Left ventricle myocardium inferior (tissue), 1 donor: ENCODE results near the gene CPA5. TPM values are rescaled to one million over a fixed set of nuclear protein-coding genes. Genes with fewer than 3 reads are reported as not detected.

Source experiments
- DNase-seq: peaks from one replicate; pipeline ENCODE4 v3.0.0-alpha.2; 2020
- H3K27ac ChIP-seq: fragments of 200-600 bp; replicated peaks from 2 replicates; pipeline ENCODE4 v1.8.0; 2021
- H3K27me3 ChIP-seq: fragments of 200-600 bp; 2 replicates; pipeline ENCODE4 v1.8.0; 2021; ENCODE audit warnings: low read depth
- H3K36me3 ChIP-seq: fragments of 200-600 bp; 2 replicates; pipeline ENCODE4 v1.8.0; 2021
- H3K4me1 ChIP-seq: fragments of 200-600 bp; 2 replicates; pipeline ENCODE4 v1.8.0; 2021
- H3K4me3 ChIP-seq: fragments of 200-600 bp; 2 replicates; pipeline ENCODE4 v1.8.0; 2021; ENCODE audit warnings: mild to moderate bottlenecking, moderate library complexity
- H3K9me3 ChIP-seq: fragments of 200-600 bp; replicated peaks from 2 replicates; pipeline ENCODE4 v1.8.0; 2021
- intact Hi-C: fragments of 100-400 bp; cut with micrococcal nuclease; formaldehyde crosslinking; loops from one replicate; pipeline ENCODE4 v1.11.0; 2022
- total RNA-seq: library from RNA; stranded (reverse); fragmentation: NEBNext Ultra II Directional; extraction: Animal tissue kit (Norgen Biotek cat#: 25700); gene quantifications from one replicate; pipeline ENCODE4 v1.2.1, GENCODE V29; 2021
- TF ChIP-seq, protein P1 (sequence below): fragments of 200-600 bp; IDR thresholded peaks from 2 replicates; pipeline ENCODE4 v1.8.0; 2021; ENCODE audit warnings: antibody characterized with exemption, mild to moderate bottlenecking, borderline replicate concordance
- donor health status: DM: no; HTN: yes; CAD: no; lungs with severe emphysema.

Gene CPA5
- total RNA-seq, 1 donor from 2014 or later: not detected

DNA sequence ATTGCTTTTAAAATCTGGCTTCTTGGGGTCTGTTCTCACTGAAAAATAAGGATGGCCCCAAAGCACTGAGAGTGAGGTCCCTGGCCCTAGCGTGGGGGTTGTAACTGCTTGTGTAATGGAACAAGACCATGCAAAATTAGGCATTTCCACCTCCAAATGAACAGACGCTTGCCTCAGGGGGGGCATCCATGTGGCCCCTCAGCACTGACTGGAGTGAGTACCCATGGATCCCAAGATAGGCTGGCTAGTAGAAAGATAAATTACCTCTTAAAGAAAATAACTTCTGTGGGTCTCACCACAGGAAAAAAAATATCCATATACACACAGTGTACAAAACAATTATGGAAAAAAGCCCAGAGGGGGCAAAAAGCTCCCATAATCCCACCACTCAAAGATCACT is 20.5 kb downstream of the CPA5 start:
- no peak for DNase-seq
- Histone ChIP-seq H3K27ac (no peak overlapping the region), H3K9me3 (peaks cover 10% of the 10 kb centered on the region), H3K4me3 (no peak overlapping the region), H3K36me3 (no peaks in the 10 kb centered on the region), H3K27me3 (no peaks in the 10 kb centered on the region), H3K4me1 (peaks cover 11% of the 10 kb centered on the region)
- TF ChIP-seq, protein P1, sequence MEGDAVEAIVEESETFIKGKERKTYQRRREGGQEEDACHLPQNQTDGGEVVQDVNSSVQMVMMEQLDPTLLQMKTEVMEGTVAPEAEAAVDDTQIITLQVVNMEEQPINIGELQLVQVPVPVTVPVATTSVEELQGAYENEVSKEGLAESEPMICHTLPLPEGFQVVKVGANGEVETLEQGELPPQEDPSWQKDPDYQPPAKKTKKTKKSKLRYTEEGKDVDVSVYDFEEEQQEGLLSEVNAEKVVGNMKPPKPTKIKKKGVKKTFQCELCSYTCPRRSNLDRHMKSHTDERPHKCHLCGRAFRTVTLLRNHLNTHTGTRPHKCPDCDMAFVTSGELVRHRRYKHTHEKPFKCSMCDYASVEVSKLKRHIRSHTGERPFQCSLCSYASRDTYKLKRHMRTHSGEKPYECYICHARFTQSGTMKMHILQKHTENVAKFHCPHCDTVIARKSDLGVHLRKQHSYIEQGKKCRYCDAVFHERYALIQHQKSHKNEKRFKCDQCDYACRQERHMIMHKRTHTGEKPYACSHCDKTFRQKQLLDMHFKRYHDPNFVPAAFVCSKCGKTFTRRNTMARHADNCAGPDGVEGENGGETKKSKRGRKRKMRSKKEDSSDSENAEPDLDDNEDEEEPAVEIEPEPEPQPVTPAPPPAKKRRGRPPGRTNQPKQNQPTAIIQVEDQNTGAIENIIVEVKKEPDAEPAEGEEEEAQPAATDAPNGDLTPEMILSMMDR: no peak
- intact Hi-C loops: no loop called here

DNA sequence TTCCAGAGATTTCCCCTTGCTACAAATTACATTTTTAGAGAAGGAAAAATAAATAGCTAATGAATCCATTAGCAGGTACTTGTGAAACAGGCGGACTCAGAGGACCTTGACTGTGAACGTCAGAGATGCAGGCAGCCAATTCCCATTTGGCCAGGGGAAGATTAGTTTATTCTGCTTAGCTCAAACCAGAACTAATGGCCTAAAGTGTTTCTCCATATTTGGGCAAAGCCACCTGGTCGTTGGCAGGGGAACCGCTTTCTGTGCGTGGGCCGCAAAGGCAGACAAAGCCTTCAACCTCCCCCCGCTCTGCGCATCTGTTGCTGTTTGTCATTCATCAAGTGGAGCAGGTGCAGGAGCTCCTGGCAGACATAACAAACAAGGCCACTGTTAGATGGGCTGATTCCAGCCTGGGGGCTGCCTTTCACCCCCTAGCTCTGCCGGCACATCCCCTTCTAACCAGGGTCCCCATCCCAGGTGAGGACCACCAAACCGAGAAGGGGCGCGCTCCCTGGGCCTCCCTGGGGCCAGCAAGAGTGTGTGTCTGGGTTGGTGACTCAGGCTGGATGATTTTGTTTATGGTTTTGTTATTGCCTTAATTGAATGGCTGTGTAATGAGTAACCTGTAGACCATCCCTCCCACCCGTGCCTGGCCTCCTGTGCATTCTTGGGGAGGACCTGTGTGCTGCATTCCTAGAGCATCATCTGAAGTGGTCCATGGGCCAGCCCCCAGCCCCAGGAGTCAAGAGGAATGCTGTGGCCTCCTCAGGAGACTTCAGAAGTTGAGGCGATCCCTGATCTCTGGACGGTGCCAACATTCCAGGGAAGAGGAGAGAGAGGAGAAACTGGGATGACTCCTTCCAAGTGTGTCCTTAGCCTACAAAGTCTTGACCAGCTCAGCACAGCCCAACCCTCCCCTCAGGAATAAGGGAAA is 21.2 kb downstream of the CPA5 start:
- Histone ChIP-seq H3K9me3 (peaks cover 3% of the 10 kb centered on the region), H3K36me3 (no peaks in the 10 kb centered on the region), H3K4me3 (no peak overlapping the region), H3K4me1 (peaks cover 18% of the 10 kb centered on the region), H3K27me3 (no peaks in the 10 kb centered on the region), H3K27ac (no peak overlapping the region)
- TF ChIP-seq, protein P1: no peak
- intact Hi-C loops: no loop called here
- no peak for DNase-seq

DNA sequence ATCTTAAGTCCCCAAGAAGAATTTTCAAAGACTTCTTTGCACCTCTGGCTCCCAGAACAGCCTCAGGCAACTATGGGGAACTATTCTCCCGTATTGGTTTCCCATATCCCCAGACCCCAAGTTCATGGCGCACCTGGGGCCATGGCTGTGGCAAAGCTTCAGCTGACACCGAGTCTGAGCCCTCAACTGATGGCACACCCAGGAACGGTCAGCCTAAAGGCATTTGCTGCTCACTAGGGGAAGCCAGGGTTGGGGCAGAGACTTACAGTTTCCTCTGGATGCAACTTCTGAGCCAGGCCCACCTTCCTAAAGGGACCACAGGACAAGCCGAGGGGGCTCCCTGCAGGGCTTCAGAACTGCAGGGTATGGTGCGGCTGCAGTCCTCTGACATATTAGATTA is 21.9 kb downstream of the CPA5 start:
- H3K4me3 ChIP-seq: no peak overlapping the region
- no peaks in the 10 kb centered on the region for H3K36me3 ChIP-seq
- H3K27ac ChIP-seq: no peak overlapping the region
- TF ChIP-seq, protein P1: no peak
- no peaks in the 10 kb centered on the region for H3K27me3 ChIP-seq
- H3K4me1 ChIP-seq: peaks cover 22% of the 10 kb centered on the region
- intact Hi-C loops: no loop called here
- H3K9me3 ChIP-seq: no peaks in the 10 kb centered on the region
- no peak for DNase-seq

DNA sequence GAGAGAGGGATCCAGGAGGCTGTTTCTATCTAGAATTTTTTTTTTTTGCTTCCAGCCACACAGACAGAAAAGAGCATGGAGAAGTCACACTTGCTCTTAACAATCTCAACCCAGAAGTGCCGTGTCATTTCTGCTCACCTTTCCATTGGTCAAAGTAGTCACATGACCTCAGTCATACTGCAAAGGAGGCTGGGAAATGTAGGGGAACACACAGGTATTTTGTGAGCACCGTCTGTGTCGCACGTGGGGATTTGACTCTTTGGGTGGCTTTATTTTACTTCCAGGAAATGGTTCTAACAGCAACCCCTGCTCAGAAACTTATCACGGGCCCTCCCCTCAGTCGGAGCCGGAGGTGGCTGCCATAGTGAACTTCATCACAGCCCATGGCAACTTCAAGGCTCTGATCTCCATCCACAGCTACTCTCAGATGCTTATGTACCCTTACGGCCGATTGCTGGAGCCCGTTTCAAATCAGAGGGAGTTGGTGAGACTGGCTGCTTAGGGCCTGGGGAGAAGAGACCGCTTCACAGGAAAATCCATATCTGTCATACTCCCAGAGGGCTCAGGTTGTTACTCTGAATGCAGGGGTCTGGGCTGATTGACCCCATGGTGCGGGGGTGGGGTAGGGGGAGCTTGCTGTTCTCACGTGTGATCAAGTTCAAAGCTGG is 22.6 kb downstream of the CPA5 start:
- Histone ChIP-seq H3K27me3 (no peaks in the 10 kb centered on the region), H3K27ac (no peak overlapping the region), H3K4me1 (peaks cover 22% of the 10 kb centered on the region), H3K9me3 (no peaks in the 10 kb centered on the region), H3K36me3 (no peaks in the 10 kb centered on the region), H3K4me3 (no peak overlapping the region)
- no peak for DNase-seq
- intact Hi-C loops: no loop called here
- TF ChIP-seq, protein P1: no peak

DNA sequence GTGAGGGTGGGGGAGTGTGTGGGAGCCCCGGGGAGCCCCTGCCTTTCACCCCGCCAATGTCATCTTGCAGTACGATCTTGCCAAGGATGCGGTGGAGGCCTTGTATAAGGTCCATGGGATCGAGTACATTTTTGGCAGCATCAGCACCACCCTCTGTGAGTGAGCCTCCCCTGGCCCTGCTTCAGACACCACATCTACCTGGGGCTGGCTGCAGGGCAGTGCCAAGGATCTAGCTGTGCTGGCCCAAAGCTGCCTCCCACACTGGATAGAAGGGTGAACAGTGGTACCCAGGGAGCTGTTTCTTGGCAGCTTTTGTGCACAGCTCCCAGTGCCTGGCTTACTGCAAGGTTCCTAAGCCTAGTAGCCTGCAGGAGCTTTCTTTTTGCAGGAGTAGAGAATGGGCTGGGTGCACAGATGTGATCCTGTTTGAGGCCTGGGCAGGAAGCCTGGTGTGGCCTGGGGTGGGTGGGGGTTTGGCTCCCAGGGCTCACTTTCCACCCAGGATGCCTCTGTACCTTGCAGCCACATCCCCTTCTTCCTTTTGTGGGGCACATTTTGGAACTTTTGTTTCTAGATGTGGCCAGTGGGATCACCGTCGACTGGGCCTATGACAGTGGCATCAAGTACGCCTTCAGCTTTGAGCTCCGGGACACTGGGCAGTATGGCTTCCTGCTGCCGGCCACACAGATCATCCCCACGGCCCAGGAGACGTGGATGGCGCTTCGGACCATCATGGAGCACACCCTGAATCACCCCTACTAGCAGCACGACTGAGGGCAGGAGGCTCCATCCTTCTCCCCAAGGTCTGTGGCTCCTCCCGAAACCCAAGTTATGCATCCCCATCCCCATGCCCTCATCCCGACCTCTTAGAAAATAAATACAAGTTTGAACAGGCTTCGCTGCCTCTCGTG is 23.5 kb downstream of the CPA5 start:
- TF ChIP-seq, protein P1: no peak
- Histone ChIP-seq H3K4me3 (no peak overlapping the region), H3K9me3 (no peaks in the 10 kb centered on the region), H3K27me3 (no peaks in the 10 kb centered on the region), H3K4me1 (peaks cover 28% of the 10 kb centered on the region), H3K27ac (no peak overlapping the region), H3K36me3 (no peaks in the 10 kb centered on the region)
- no peak for DNase-seq
- intact Hi-C loops: no loop called here
